GM10847 (cell line): Measurements from ENCODE around the gene ANKS1A.

Experiments
- POLR2A ChIP-seq: IDR thresholded peaks from 2 replicates; pipeline ENCODE4 v1.6.1; 2011; ENCODE audit not compliant: insufficient read length; ENCODE audit errors: extremely low read depth

The ANKS1A gene

DNA sequence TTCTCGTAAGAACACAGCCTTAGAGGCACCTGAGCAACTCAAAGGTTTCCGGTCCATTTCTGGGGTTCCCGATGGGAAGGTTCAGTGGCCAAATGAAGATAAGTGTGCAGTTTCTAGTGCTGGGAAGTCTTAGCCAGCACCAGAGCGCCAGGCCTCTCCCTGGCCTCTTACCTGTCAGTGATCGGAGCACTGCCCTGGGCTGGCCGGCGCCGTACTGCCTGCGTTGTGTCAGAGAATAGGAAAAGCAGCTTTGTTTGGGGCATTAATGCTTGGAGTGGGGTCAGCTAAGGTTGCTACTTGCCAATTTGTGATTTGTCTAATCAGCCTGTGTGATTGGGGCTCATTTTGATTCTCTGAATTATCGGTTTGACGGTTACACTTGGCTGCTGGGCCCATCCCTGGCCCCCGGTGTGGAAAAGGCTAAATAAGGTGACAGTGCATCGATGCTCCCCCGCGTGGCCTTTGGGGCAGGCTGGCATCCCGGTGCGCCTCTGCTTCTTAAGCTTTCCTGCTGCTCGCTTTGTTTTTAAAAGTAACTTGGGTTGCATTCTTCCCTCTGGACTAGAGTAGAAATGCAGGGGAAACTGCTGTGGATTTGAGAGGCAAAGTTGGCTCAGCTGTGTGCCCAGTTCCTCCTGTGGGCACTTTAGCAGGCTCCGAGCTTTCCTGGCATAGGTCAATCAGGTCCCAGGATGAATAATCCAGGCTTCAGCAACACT is 200.3 kb downstream of the ANKS1A start:
- TF ChIP-seq POLR2A: no peak

DNA sequence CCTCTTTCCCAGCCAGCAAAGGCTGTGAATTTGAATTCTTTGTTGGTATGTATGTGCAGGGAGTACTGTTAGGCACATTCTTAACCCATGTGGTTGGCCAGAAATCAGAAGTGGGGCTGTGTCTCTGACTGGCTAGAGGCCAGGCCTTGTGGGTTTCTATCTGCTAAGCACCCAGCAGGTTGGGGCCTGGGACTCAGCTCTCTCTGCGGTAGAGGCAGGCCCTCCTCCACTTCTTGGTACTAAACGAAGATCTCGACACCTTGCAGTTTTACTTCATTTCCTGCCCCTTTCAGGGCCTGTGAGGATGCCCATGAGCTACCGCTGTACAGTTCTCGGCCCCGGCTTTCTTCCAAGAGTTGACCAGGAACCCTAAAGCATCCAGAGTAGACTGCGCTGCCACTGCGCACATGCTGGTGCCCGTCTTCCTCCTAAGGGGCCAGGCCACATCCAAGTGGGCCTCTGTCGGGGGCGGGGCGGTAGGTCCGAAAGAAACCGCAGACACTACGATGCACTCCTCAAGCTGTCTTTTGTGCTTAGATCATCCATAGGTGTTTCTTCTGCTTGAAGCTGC is 201.0 kb downstream of the ANKS1A start:
- no peak for TF ChIP-seq POLR2A

DNA sequence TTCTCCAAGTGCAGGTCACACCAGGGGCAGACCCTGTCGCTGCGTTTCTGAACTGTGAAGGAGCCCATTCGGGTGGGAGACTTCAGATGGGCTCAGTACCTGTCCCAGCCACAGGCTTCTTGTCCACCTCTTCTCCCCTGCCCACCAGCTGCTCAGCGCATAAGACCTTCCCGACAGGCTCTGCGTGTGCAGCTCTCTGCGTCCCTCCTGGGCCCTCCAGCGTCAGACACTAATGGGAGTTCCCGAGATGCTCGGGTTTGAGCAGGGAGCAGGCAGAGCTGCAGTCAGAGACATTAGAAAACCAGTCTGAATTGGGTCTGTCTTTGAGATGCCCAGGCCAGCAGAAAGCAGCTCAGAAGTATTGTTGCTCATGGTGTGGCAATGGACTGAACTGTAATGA is 201.7 kb downstream of the ANKS1A start:
- no peak for TF ChIP-seq POLR2A

DNA sequence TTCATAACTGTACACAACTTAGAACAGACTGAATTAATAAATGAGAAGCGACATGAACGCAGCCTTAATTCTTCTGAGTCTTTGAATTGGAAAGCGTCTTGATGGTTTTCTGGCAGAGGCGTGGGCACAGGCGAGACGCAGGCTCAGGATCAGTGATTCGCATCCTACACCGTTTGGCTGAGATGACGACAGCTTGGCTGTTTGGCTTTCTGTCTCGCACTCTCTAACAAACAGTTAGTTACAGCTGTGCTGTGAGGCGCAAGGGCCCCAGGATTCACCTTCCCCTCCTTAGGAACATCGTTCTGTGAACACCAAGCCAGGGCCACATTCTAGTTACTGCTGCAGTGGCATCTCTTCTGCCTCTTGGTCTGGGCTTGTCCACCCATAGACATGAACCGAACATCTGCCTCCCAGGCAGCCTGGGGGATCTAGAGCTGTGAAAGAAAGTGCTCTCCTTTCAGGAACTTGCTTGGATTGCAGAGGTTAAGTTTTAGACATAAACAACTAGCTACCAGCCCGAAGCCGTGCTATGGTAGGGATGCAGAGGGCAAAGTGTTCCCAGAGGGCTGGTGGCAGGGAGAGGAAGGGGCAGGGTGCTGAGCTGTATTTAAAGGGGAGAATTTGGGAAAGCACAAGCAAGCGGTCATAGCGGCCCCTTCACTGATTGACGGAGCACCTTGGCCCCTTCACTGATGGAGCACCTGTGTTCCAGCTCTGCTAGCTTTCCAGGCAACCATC is 202.5 kb downstream of the ANKS1A start:
- no peak for TF ChIP-seq POLR2A

DNA sequence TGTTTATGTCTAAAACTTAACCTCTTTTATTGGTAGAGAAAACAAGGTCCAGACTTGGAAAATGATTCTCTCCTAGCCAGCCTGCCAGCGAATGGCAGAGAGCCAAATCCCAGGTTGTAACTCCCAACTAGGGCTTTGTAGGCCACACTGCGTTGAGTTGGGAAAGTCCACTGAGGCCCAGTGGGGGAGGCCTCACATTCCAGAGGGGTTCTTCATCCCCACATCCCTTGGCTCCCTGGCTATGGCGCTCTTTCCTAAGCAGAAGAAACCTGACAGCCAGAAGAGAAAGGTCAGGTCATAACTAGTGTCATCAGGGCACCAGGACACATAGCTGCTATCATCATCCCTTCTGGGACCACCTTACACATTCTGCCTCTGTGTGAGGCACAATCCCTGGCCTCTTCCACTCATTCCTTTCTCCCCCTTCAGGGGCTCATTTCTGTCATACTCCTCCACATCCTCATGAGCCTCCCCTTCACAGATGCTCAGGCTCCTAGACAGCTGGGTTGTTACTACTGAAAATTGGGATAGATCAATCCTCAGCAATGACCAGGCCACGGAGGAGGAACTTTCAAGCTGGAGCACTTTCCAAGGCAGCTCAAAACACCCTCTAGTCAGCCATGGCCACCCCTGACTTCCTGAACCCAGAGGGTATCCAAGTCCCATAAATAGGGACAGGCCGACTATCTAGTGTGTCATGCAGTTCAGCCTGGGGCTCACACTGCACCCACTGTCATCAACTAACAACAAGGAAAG is 203.5 kb downstream of the ANKS1A start:
- TF ChIP-seq POLR2A: no peak

DNA sequence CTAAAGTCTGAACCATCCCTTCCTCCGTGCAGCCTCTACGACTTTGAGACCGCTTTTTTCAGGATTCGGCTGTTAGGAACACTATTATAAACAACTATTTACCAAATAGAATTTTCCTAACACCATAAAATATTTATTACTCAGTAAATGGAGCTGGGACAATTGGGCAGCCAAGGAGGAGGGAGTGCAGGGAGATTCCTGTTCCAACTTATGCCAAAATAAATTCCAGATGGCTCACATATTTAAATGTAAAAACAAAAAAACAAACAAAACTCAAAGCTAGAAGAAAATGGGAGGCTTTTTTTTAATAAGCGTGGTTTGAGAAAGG is 204.0 kb downstream of the ANKS1A start:
- TF ChIP-seq POLR2A: no peak

DNA sequence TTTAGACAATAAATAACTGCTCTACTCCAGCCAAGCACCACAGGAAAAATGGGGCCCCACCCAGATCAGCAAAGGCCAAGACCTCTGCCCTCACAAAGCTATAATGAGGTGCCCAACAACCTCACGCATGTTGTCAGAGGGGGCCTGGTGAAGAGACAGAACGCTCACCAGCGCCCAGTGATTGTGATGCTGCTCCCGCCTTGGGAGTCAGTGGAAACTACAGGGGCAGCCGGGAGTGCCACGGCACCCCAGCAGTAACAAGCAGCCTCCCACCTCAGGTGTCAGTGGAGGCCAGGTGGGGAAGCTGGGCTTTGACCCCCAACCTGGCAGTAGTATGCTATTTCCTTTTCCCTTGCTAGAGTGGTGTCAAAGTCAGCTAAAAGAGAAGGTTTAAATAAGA is 204.7 kb downstream of the ANKS1A start:
- no peak for TF ChIP-seq POLR2A

DNA sequence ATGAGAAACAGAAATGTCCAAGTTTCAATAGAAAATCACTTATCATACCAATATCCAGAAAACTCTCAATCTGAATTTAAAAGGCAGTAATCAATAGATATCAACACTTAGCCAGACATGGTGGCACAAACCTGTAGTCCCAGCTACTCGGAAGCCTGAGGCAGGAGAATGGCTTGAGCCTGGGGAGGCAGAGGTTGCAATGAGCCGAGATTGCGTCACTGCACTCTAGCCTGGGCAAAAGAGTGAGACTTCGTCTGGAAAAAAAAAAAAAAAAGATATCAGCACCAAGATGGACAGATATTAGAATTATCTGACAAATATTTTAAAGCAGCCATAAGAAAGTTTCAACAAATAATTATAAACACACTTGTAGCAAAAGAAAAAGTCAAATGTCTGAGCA is 205.1 kb downstream of the ANKS1A start:
- TF ChIP-seq POLR2A: no peak

DNA sequence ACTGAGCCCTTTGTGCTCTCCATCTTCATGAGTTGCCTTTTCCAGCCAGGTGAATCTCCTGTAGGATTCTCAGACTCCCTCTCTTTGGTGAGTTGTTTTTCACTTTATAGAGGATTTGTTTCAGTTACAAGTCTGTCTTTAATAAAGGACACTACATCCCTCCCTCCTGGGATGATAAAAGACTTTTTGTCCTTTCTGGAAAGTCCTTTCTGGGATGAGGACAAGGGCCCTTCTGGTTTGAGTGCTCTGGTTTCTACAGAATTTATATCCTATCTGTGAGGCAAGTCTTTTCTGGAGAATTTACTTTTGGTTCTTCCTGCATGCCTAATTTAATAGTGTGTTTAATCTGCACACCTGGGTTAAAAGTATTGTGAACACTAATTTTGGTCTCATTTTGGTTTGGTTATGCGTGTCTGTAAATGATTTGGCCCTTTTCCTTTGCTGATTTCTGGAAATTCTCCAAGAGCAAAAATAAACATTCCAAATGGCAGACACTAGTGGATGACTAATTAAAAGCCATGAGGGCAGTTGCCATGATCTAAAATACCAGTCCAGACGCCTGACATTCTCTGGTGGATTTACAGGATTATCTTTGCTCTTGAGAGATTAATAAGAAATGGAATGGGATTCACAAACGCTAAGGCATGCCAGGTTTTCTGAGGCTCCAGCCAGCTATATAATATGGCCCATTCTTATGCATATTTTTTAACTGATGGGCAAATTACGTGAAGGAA is 207.2 kb downstream of the ANKS1A start:
- no peak for TF ChIP-seq POLR2A

DNA sequence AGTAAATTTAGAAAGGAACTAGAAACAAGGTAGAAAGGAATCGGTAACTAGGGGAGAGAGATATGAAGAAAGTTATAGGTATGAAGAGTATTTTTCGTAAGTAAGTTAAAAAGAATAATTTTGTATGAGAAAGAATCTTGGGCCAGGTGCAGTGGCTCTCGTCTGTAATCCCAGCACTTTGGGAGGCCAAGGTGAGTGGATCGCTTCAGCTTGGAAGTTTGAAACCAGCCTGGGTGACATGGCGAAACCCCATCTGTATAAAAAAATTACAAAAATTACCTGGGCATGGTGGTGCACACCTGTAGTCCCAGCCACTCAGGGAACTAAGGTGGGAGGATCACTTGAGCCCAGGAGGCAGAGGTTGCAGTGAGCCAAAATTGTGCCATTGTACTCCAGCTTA is 210.1 kb downstream of the ANKS1A start:
- no peak for TF ChIP-seq POLR2A

DNA sequence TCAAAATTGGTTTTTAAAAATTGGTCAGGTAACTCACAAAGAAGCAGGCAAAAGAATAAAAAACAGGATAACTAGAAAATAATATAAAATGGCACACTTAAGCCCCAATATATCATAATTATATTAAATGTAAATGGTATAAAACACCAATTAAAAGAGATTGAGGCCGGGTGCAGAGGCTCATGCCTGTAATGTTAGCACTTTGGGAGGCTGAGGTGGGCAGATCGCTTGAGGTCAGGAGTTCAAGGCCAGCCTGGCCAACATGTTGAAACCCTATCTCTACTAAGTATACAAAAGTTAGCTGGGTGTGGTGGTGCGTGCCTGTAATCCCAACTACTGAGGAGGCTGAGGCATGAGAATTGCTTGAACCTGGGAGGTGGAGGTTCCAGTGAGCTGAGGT is 216.0 kb downstream of the ANKS1A start:
- TF ChIP-seq POLR2A: no peak

DNA sequence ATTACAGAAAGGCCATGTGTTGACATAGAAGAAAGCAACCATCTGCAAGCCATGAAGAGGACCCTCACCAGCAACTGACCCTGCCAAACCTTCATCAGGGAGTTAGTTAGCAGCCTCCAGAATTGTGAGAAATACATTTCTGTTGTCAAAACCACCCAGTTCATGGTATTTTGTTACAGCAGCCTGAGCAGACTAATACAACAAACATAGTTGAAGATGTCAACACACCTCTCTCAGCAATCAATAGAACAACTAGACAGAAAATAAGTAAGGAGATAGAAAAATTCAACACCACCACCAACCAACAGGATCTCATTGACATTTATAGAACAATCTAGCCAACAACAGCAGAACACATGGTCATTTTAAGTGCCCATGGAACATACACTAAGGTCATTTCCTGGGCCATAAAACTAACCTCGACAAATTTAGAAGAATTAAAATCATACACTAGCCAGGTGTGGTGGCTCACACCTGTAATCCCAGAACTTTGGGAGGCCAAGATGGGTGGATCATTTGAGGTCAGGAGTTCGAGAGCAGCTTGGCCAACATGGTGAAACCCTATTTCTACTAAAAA is 219.3 kb downstream of the ANKS1A start:
- TF ChIP-seq POLR2A: no peak

DNA sequence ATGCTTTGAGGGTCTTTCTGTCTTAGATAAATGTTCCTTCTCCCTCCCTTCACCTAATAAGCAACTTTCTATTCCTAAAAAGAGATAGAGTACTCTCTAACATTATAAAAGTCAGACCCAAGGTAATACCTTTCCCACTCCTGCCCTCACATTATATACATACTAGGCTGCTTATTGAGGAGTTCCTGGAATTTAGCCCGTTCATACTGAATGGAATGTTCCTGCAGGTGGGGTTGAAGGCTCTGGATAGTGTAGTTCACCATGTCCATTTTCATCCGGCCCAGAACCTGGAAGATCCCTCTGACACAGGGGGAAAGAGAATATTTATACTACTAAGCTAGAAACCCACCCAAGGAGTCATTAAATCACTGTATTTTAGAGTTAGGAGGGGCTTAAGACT is 231.7 kb downstream of the ANKS1A start:
- no peak for TF ChIP-seq POLR2A

DNA sequence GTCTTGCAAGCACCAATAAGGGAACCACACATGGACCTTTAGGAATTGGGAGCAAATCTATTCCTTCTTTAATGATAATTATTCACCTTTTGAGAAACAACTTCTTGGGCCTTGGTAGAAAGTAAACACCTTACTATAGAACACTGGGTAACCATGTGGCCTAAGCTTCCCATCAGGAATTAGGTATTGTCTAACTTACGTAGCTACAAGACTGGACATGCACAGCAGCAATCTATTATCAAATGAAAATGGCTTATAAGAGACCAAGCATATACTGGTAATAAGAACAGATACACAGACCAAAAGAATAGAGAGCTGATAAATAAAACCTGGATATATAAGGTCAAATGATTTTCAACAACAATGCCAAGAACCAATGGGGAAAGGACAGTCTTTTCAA is 235.3 kb downstream of the ANKS1A start:
- TF ChIP-seq POLR2A: no peak

DNA sequence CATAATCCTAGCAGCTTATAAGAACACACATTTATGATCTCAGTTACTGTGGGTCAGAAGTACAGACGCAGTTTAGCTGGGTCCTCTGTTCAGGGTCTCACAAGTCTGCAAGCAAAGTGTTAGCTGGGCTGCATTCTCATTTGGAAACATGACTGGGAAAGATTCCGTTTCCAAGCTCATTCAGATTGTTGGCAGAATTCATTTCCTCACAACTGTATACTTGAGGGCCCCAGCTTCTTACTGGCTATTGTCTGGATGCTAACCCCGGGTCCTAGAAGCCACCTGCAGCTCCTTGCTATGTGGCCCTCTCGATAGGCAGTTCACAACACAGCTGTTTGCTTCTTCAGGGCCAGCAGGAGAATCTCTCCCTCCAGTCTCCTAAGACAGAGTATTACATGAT is 239.0 kb downstream of the ANKS1A start:
- no peak for TF ChIP-seq POLR2A

DNA sequence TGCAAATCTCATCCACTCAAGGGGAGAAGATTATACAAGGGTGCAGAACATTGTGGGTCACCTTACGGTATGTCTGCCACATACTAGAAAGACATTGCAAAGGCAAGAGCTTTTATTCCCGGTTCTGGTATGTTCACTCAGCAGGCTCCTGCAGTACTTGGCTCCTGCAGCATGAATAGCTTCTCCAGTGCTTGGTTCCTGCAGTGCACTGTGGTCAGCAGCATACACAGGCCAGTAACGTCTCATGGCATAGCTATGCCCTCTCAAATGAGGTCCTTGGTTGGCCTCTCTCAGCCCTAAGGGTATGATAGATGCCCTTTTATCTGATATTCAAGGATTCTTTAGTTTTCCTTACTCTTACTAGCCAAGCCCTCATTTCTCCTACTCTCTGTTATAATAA is 239.4 kb downstream of the ANKS1A start:
- no peak for TF ChIP-seq POLR2A

DNA sequence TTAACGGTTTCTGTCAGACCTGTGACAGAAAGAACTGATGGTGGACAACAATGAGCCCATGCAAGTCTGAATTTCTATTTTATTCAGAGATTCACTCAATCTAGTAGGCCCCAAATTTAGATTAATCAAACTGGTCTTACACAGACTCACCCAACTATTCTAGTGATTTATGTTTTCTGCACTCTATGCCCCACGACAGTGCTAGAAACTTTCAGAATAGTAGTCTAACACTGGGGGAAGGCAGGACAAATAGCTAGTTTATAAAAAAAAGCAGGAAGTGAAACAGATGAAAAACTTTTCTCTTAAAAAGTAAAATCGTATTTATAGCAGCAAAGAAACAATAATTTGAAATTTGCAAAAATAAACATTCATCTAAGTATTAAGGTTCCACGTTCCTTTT is 247.1 kb downstream of the ANKS1A start:
- no peak for TF ChIP-seq POLR2A
